Endodermal cell (in vitro differentiated cells): Measurements from ENCODE around the gene METTL26. TPM values are rescaled to one million over a fixed set of nuclear protein-coding genes. Genes with fewer than 3 reads are reported as not detected.

Experiments
- DNase-seq: peaks from one replicate; pipeline ENCODE4 v3.0.0-alpha.2; 2017
- H3K27ac ChIP-seq: 2 replicates; pipeline ENCODE4 v1.5.1; 2013; ENCODE audit warnings: mild to moderate bottlenecking, low read depth, low read length, moderate library complexity
- H3K27me3 ChIP-seq: 2 replicates; pipeline ENCODE4 v1.6.1; 2013; ENCODE audit warnings: mild to moderate bottlenecking, low read length, moderate library complexity; ENCODE audit not compliant: insufficient read depth, control insufficient read depth, poor library complexity, severe bottlenecking
- H3K36me3 ChIP-seq: 2 replicates; pipeline ENCODE4 v1.7.0; 2013; ENCODE audit warnings: mild to moderate bottlenecking, low read length, moderate library complexity; ENCODE audit not compliant: control insufficient read depth, insufficient read depth
- H3K4me1 ChIP-seq: one replicate; pipeline ENCODE4 v1.7.0; 2013; ENCODE audit warnings: low read length; ENCODE audit not compliant: control insufficient read depth, insufficient read depth
- H3K4me3 ChIP-seq: 2 replicates; pipeline ENCODE4 v1.5.1; 2013; ENCODE audit warnings: mild to moderate bottlenecking, low read length, moderate library complexity
- H3K9ac ChIP-seq: 2 replicates; pipeline ENCODE4 v1.6.1; 2013; ENCODE audit warnings: mild to moderate bottlenecking, low read length, moderate library complexity; ENCODE audit not compliant: poor library complexity, severe bottlenecking; ENCODE audit errors: extremely low read depth
- H3K9me3 ChIP-seq: 2 replicates; pipeline ENCODE4 v1.6.1; 2013; ENCODE audit warnings: mild to moderate bottlenecking, low read length, moderate library complexity; ENCODE audit not compliant: control insufficient read depth
- H3K27ac Mint-ChIP-seq: 2 replicates; pipeline ENCODE4 v1.8.0; 2020; ENCODE audit warnings: mixed read lengths
- H3K27me3 Mint-ChIP-seq: 2 replicates; pipeline ENCODE4 v1.8.0; 2021; ENCODE audit warnings: mild to moderate bottlenecking, mixed read lengths; ENCODE audit not compliant: insufficient read depth
- H3K36me3 Mint-ChIP-seq: 2 replicates; pipeline ENCODE4 v1.8.0; 2020; ENCODE audit warnings: low read depth, mixed read lengths
- H3K4me1 Mint-ChIP-seq: 2 replicates; pipeline ENCODE4 v1.8.0; 2020; ENCODE audit warnings: mixed read lengths
- H3K4me3 Mint-ChIP-seq: 2 replicates; pipeline ENCODE4 v1.8.0; 2020; ENCODE audit warnings: mild to moderate bottlenecking, moderate library complexity, mixed read lengths
- H3K9me3 Mint-ChIP-seq: 2 replicates; pipeline ENCODE4 v1.8.0; 2020; ENCODE audit warnings: mild to moderate bottlenecking, mixed read lengths
- WGBS, 2 experiments: methylation state at CpG; one replicate each; pipeline versions ENCODE4 v1.1.5 to v1.1.7; 2013; ENCODE audit warnings: missing lambda C conversion rate in 2 of 2, mixed read lengths in 1 of 2; ENCODE audit not compliant: insufficient coverage in 1 of 2, insufficient read length in 1 of 2; 5-methylcytosine and 5-hydroxymethylcytosine counted together
- total RNA-seq, 2 donors: library from RNA; stranded (reverse); fragmentation: NEBNext Ultra II Directional in 1 of 2; extraction: Animal tissue kit (Norgen Biotek cat#: 25700) in 1 of 2; gene quantifications; 2 replicates in 1 of 2; 3 replicates in 1 of 2; pipeline ENCODE4 v1.2.1, GENCODE V29; 2021
- TF ChIP-seq, protein P1 (sequence below): fragments of 200-600 bp; sonication (generic); conservative IDR thresholded peaks from 2 replicates; pipeline ENCODE4 v1.5.0; 2021; ENCODE audit warnings: antibody characterized with exemption, mild to moderate bottlenecking

Gene METTL26
- total RNA-seq, 2 donors from 2014 or later = 72.1 to 79.8 TPM

DNA sequence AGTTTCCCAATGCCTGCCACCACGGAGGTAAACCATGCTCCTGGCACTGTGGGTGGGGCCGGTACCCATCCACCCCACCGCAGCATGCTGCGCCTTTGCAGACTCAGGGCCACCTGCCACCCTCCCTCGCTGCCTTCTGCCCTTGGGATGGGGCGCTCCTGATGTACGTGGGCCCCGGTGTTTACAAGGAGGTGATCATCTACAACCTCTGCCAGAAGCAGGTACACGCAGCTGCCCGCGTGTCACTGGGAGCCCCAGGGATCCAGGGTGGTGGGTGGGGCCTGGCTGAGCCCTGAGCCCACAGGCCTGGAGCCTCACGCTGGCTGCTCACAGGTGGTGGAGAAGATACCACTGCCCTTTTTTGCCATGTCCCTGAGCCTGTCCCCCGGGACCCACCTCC, 30.5 kb upstream of the METTL26 start:
- peaks cover 24% of the 10 kb centered on the region for H3K36me3 ChIP-seq
- WGBS, 2 experiments = 84 to 89% methylated on average over 9 to 13 of the region's 13 CpGs
- no peak for DNase-seq
- Mint-ChIP-seq H3K4me3 (no peak overlapping the region), H3K4me1 (peaks cover 3% of the 10 kb centered on the region), H3K27ac (no peak overlapping the region), H3K9me3 (no peaks in the 10 kb centered on the region), H3K36me3 (peaks cover 19% of the 10 kb centered on the region), H3K27me3 (no peaks in the 10 kb centered on the region)
- H3K27me3 ChIP-seq = no peaks in the 10 kb centered on the region
- TF ChIP-seq, protein P1, sequence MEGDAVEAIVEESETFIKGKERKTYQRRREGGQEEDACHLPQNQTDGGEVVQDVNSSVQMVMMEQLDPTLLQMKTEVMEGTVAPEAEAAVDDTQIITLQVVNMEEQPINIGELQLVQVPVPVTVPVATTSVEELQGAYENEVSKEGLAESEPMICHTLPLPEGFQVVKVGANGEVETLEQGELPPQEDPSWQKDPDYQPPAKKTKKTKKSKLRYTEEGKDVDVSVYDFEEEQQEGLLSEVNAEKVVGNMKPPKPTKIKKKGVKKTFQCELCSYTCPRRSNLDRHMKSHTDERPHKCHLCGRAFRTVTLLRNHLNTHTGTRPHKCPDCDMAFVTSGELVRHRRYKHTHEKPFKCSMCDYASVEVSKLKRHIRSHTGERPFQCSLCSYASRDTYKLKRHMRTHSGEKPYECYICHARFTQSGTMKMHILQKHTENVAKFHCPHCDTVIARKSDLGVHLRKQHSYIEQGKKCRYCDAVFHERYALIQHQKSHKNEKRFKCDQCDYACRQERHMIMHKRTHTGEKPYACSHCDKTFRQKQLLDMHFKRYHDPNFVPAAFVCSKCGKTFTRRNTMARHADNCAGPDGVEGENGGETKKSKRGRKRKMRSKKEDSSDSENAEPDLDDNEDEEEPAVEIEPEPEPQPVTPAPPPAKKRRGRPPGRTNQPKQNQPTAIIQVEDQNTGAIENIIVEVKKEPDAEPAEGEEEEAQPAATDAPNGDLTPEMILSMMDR = no peak
- H3K27ac ChIP-seq = no peak overlapping the region
- H3K4me1 ChIP-seq = peaks cover 4% of the 10 kb centered on the region
- H3K4me3 ChIP-seq = no peak overlapping the region
- H3K9ac ChIP-seq = no peak overlapping the region
- H3K9me3 ChIP-seq = no peaks in the 10 kb centered on the region

DNA sequence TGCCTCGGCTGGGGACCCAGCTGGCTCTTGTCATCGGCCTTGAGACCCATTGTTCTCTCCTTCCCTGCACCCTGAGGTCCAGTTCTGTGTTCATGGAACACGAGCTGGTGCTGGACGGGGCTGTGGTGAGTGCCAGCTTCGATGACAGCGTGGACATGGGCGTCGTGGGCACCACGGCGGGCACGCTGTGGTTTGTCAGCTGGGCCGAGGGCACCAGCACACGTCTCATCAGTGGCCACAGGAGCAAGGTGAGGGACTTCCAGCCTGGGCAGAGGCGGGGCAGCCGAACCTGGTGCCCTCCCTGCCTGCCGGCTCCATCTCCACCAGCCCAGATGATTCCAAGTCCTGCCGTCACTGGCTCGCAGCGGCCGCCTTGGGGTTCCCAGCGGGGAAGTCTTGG, 26.5 kb upstream of the METTL26 start:
- no peak overlapping the region for H3K27ac ChIP-seq
- Mint-ChIP-seq H3K27me3 (no peaks in the 10 kb centered on the region), H3K4me1 (peaks cover 5% of the 10 kb centered on the region), H3K36me3 (peaks cover 9% of the 10 kb centered on the region), H3K27ac (no peak overlapping the region), H3K9me3 (no peaks in the 10 kb centered on the region), H3K4me3 (no peak overlapping the region)
- H3K4me1 ChIP-seq = peaks cover 3% of the 10 kb centered on the region
- H3K9me3 ChIP-seq = no peaks in the 10 kb centered on the region
- TF ChIP-seq, protein P1 = no peak
- WGBS, 2 experiments = 94 to 97% methylated on average over 19 to 21 of the region's 21 CpGs
- H3K9ac ChIP-seq = no peak overlapping the region
- no peaks in the 10 kb centered on the region for H3K27me3 ChIP-seq
- no peak for DNase-seq
- H3K4me3 ChIP-seq = no peak overlapping the region
- H3K36me3 ChIP-seq = no peaks in the 10 kb centered on the region

DNA sequence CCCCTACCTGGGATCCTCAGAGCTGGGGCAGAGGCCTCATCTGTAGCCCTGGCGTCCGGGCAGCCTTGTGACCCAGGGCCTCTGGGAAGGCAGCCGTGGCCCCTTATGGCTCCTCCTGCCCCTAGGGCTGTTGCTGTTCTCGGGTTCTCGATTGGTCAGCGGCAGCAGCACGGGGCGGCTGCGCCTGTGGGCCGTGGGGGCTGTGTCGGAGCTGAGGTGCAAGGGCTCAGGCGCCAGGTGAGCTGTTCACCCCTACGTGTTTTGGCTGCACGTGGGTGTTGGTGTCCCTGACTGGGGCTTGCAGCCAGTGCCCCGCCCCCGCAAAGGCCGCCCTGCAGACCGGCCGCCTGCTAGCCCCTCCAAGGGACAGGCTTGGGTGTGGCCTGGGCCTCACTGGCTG, 26.0 kb upstream of the METTL26 start:
- Mint-ChIP-seq H3K27ac (no peak overlapping the region), H3K9me3 (no peaks in the 10 kb centered on the region), H3K36me3 (peaks cover 8% of the 10 kb centered on the region), H3K4me3 (no peak overlapping the region), H3K27me3 (no peaks in the 10 kb centered on the region), H3K4me1 (peaks cover 3% of the 10 kb centered on the region)
- TF ChIP-seq, protein P1 = no peak
- no peak overlapping the region for H3K9ac ChIP-seq
- no peak overlapping the region for H3K4me3 ChIP-seq
- H3K27ac ChIP-seq = no peak overlapping the region
- no peaks in the 10 kb centered on the region for H3K36me3 ChIP-seq
- WGBS, 2 experiments = 94% methylated on average over 17 to 19 of the region's 19 CpGs
- no peaks in the 10 kb centered on the region for H3K4me1 ChIP-seq
- no peaks in the 10 kb centered on the region for H3K9me3 ChIP-seq
- no peak for DNase-seq
- H3K27me3 ChIP-seq = no peaks in the 10 kb centered on the region
